Lung (tissue), 12 donors: Measurements from ENCODE around the gene SRRM1. TPM values are rescaled to one million over a fixed set of nuclear protein-coding genes. Genes with fewer than 3 reads are reported as not detected.

ENCODE experiments used
- ATAC-seq: fragments of 200-7000 bp; cut with Tn5 transposase; one replicate; pipeline ENCODE4 v1.9.1; 2020; ENCODE audit warnings: moderate number of reproducible peaks; ENCODE audit not compliant: insufficient read depth, low FRiP score
- DNase-seq, 3 donors: peaks; one replicate each; pipeline ENCODE4 v3.0.0-alpha.2; 2013 to 2017
- H3K27ac ChIP-seq, 2 donors: one replicate each; pipeline ENCODE4 v1.5.1; 2013; ENCODE audit warnings: mild to moderate bottlenecking in 2 of 2, moderate library complexity in 2 of 2, control low read depth in 1 of 2, inconsistent platforms in 1 of 2, low read depth in 1 of 2, low read length in 1 of 2
- H3K27me3 ChIP-seq, 3 donors: one replicate each; pipeline ENCODE4 v1.5.1; 2013; ENCODE audit warnings: low read length in 2 of 3; ENCODE audit not compliant: control insufficient read depth in 3 of 3, insufficient read depth in 3 of 3
- H3K36me3 ChIP-seq, 4 donors: one replicate each; pipeline ENCODE4 v1.5.1; 2013; ENCODE audit warnings: low read length in 4 of 4, mild to moderate bottlenecking in 1 of 4, moderate library complexity in 1 of 4; ENCODE audit not compliant: control insufficient read depth in 4 of 4, insufficient read depth in 4 of 4
- H3K4me1 ChIP-seq, 5 donors: one replicate each; pipeline ENCODE4 v1.5.1; 2013; ENCODE audit warnings: low read length in 5 of 5, mild to moderate bottlenecking in 2 of 5, moderate library complexity in 1 of 5; ENCODE audit not compliant: control insufficient read depth in 5 of 5, insufficient read depth in 5 of 5
- H3K4me3 ChIP-seq: one replicate; pipeline ENCODE4 v1.5.1; 2013; ENCODE audit warnings: mild to moderate bottlenecking, control low read depth, moderate library complexity
- H3K9ac ChIP-seq, 2 donors: one replicate each; pipeline ENCODE4 v1.5.1; 2013; ENCODE audit warnings: low read length in 2 of 2, control low read depth in 1 of 2; ENCODE audit not compliant: insufficient read depth in 1 of 2
- H3K9me3 ChIP-seq, 4 donors: one replicate each; pipeline ENCODE4 v1.5.1; 2013; ENCODE audit warnings: low read length in 3 of 4, mild to moderate bottlenecking in 1 of 4, moderate library complexity in 1 of 4; ENCODE audit not compliant: control insufficient read depth in 4 of 4, insufficient read depth in 3 of 4
- WGBS, 2 donors: extraction: QIAGEN DNeasy Blood & Tissue Kit; methylation state at CpG; one replicate each; pipeline ENCODE4 v1.1.7; 2013; 5-methylcytosine and 5-hydroxymethylcytosine counted together
- polyA plus RNA-seq, 2 donors: library from polyadenylated mRNA; stranded (reverse); fragments of 200-250 nt; gene quantifications; one replicate each; pipeline ENCODE4 v1.2.1, GENCODE V29; 2013
- total RNA-seq, 2 donors: library from RNA; depleted of rRNA in 1 of 2; stranded (reverse); fragments of >200 nt in 1 of 2; gene quantifications; one replicate each; pipeline ENCODE4 v1.2.1, GENCODE V29; 2014 to 2021
- TF ChIP-seq, protein P1 (sequence below): IDR thresholded peaks from 2 replicates; pipeline ENCODE4 v1.5.1; 2012; ENCODE audit warnings: mild to moderate bottlenecking; ENCODE audit errors: control extremely low read depth, extremely low read depth
- donor health status: control.
- donor health status: control.
- donor health status: Bipolar disorder and iron deficiency.
- donor health status: healthy.
- donor health status: DM: yes; HTN: yes; CAD: no.

Gene SRRM1
- total and polyA plus RNA-seq, 4 donors: 37.4 to 95.8 (median 67.4) TPM

DNA sequence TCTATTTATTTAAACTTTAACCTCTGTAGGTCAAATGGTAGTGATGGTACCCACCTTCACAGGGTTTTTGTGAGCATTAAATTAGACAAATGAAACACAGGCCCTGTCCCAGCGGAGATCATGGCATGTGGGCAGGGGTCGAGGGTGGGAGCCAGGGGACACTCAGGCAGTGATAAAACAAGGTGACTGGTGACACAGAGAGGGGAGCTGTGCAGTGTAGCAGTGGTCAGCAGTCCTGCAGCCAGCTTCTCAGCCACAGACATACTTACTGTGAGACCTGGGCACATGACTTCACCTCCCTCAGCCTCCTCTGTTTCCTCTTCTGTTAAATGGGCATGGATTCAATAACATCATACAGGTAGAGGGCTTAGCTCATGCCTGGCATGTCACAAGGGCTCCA is 44.9 kb downstream of the SRRM1 start:
- H3K4me1 ChIP-seq: peaks cover 0 to 14% (median 4%) of the 10 kb centered on the region in 5 donors
- no peak overlapping the region for H3K27ac ChIP-seq
- H3K9me3 ChIP-seq: no peaks in the 10 kb centered on the region
- DNase-seq (no peak), ATAC-seq (no peak)
- no peak overlapping the region for H3K9ac ChIP-seq
- 88 to 91% methylated on average over 2 of the region's 2 CpGs for WGBS, 2 donors
- no peaks in the 10 kb centered on the region for H3K36me3 ChIP-seq
- no peak overlapping the region for H3K4me3 ChIP-seq
- H3K27me3 ChIP-seq: no peaks in the 10 kb centered on the region
- TF ChIP-seq, protein P1, sequence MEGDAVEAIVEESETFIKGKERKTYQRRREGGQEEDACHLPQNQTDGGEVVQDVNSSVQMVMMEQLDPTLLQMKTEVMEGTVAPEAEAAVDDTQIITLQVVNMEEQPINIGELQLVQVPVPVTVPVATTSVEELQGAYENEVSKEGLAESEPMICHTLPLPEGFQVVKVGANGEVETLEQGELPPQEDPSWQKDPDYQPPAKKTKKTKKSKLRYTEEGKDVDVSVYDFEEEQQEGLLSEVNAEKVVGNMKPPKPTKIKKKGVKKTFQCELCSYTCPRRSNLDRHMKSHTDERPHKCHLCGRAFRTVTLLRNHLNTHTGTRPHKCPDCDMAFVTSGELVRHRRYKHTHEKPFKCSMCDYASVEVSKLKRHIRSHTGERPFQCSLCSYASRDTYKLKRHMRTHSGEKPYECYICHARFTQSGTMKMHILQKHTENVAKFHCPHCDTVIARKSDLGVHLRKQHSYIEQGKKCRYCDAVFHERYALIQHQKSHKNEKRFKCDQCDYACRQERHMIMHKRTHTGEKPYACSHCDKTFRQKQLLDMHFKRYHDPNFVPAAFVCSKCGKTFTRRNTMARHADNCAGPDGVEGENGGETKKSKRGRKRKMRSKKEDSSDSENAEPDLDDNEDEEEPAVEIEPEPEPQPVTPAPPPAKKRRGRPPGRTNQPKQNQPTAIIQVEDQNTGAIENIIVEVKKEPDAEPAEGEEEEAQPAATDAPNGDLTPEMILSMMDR: no peak

DNA sequence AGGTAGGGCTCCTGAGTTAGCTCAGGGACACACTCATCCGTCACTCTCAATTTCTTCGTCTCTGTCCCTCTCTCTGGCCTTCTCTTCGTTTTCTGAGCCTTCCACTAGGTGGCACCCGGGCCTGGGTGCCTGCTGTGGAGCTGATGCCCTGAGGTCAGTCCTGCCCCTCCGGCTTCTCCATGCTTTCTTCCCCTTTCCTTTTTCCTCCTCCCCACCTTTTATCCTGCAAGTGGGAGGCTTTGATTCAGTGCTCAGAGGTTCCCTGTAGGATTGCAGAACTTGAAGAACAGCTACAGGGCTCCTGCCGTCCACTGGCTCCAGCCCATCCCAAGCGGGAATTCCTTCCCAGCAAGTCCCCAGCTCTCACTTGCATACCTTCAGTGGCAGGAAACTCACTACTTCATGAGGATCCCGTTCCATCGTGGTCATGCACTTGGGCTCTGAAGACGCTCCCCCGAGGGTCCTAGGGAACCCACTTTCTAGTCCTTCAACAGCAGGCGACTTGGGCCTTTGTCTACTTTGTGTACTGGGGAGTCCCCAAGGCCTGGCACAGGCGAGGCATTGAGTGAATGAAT is 45.6 kb downstream of the SRRM1 start:
- TF ChIP-seq, protein P1: peak; percentile 92
- H3K9me3 ChIP-seq: no peaks in the 10 kb centered on the region
- ATAC-seq (peak; percentile 57), DNase-seq (peak; percentile 80 to 81 (median 80))
- 40 to 41% methylated on average over 13 of the region's 13 CpGs for WGBS, 2 donors
- no peak overlapping the region for H3K4me3 ChIP-seq
- no peak overlapping the region for H3K27ac ChIP-seq
- no peaks in the 10 kb centered on the region for H3K36me3 ChIP-seq
- H3K27me3 ChIP-seq: no peaks in the 10 kb centered on the region
- H3K9ac ChIP-seq: no peak overlapping the region
- H3K4me1 ChIP-seq: peaks cover under 1 to 16% (median 6%) of the 10 kb centered on the region in 5 donors

DNA sequence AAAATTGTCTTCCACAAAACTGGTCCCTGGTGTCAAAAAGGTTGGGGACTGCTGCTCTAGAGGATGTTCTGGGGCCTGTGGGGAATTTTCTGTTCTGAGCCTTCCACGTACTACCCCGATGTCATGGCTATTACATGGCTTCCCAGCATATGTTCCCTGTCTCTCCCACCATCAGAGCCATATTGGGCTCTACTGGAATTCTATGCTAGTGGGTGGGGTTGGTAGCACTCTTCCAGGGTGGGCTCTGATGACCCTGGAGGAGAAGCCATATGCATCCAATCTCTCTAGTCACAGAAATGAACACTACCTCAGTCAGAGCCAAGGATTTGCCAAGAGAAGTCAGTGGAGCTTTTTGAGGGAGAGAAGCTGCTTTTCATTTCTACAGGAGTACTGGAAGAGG is 47.9 kb downstream of the SRRM1 start:
- TF ChIP-seq, protein P1: no peak
- Histone ChIP-seq H3K4me1 (peaks cover 14 to 28% (median 17%) of the 10 kb centered on the region in 5 donors), H3K9ac (no peak overlapping the region), H3K27me3 (no peaks in the 10 kb centered on the region), H3K4me3 (no peak overlapping the region), H3K36me3 (no peaks in the 10 kb centered on the region), H3K9me3 (no peaks in the 10 kb centered on the region), H3K27ac (no peak overlapping the region)
- DNase-seq (peak; percentile 63 to 84 (median 73)), ATAC-seq (no peak)
- whole genome bisulfite sequencing, 2 donors: 53 to 88% methylated on average over 2 of the region's 2 CpGs
